IPS-18a (cell line): ENCODE results near the gene DNTT.

Experiments used
- H3K27ac ChIP-seq: one replicate; pipeline ENCODE4 v1.5.1; 2013; ENCODE audit warnings: low read length
- H3K27me3 ChIP-seq: one replicate; pipeline ENCODE4 v1.6.1; 2013; ENCODE audit warnings: mild to moderate bottlenecking, low read length; ENCODE audit not compliant: control insufficient read depth, insufficient read depth
- H3K36me3 ChIP-seq: one replicate; pipeline ENCODE4 v1.6.1; 2013; ENCODE audit warnings: low read depth, low read length; ENCODE audit not compliant: control insufficient read depth
- H3K4me1 ChIP-seq: one replicate; pipeline ENCODE4 v1.6.1; 2013; ENCODE audit warnings: low read depth, low read length; ENCODE audit not compliant: control insufficient read depth
- H3K4me3 ChIP-seq: one replicate; pipeline ENCODE4 v1.5.1; 2013; ENCODE audit warnings: low read length
- H3K9ac ChIP-seq: one replicate; pipeline ENCODE4 v1.6.1; 2013; ENCODE audit warnings: mild to moderate bottlenecking, low read length, moderate library complexity
- H3K9me3 ChIP-seq: one replicate; pipeline ENCODE4 v1.6.1; 2013; ENCODE audit warnings: low read depth, low read length; ENCODE audit not compliant: control insufficient read depth

DNTT gene

DNA sequence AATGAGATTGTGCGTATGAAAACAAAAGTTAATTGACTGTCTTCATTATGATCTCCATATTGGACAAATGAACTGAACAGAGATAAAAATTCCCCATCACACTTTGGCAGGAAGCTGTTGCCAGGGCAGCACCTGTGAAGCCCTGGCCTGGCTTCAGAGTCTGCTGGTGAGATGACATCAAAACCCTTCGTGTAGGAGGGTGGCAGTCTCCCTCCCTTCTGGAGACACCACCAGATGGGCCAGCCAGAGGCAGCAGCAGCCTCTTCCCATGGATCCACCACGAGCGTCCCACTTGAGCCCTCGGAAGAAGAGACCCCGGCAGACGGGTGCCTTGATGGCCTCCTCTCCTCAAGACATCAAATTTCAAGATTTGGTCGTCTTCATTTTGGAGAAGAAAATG is at the start of gene DNTT:
Gene DNTT, plus strand, starts transcription at position 205 of the 400 bp plus-strand sequence. Its CDS starts 64 bp downstream, at position 269.
- Histone ChIP-seq H3K27me3 (no peaks in the 10 kb centered on the region), H3K9ac (no peak within 1 kb of the TSS), H3K27ac (no peak within 1 kb of the TSS), H3K4me1 (peaks cover 19% of the 10 kb centered on the region), H3K4me3 (no peak within 1 kb of the TSS), H3K9me3 (no peaks in the 10 kb centered on the region), H3K36me3 (no peaks in the 10 kb centered on the region)

DNA sequence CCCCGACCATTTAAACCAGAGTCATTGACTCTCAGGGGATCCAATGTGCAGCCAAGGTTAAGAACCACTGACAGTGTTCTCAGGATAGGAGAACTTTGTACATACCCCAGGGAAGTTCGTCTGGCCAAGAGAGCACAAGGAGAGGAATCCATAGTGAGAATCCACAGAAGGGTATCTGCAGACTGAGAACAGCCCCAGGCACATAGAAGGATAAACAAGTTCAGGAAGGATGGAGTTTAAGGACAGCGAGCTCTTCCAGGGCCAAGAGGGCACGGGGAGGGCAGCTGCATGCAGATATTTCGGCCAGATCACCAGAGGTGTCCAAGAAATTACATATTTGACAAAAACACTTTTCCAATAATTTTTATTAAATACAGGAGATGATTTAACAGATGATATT is 49.3 kb upstream of the DNTT start:
- Histone ChIP-seq H3K27me3 (no peaks in the 10 kb centered on the region), H3K9ac (no peak overlapping the region), H3K4me3 (no peak overlapping the region), H3K36me3 (no peaks in the 10 kb centered on the region), H3K9me3 (no peaks in the 10 kb centered on the region), H3K27ac (no peak overlapping the region), H3K4me1 (peaks cover 4% of the 10 kb centered on the region)

DNA sequence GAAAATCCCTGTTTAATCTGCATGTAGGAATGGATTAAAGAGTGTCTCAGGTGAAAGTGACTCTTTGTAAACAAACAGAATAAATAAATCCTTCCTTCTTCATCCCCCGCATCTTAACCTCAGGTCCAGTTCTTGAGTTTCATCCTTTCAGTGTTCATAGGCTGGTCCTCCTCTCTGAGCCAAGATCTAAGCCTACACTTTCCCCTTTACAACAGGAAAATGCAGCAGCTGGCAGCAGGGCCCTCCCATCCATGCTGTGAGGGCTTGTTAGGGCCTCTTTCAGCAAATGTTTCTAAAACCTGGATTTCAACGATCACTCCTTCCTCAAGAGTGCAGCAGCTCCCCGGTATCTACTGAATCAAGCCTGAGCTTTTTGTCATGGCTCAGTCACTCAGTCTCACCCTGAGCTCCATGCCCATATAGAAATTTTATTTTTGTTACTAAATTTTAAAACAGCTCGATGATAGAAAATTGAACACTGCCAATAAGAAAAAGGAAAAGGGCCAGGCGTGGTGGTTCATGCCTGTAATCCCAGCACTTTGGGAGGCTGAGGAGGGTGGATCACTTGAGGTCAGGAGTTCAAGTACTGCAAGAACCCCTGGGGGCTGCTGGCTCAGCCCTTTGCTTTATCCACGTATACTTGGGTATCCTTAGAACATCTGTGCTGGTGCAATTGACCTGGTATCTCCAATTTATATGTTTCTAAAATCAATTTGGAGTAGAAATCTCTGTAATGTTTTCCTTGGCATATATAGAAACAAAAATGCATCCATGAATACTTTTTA is 48.5 kb upstream of the DNTT start:
- H3K9ac ChIP-seq: no peak overlapping the region
- H3K36me3 ChIP-seq: no peaks in the 10 kb centered on the region
- H3K4me3 ChIP-seq: no peak overlapping the region
- H3K9me3 ChIP-seq: no peaks in the 10 kb centered on the region
- no peak overlapping the region for H3K27ac ChIP-seq
- H3K27me3 ChIP-seq: no peaks in the 10 kb centered on the region
- H3K4me1 ChIP-seq: peaks cover 4% of the 10 kb centered on the region

DNA sequence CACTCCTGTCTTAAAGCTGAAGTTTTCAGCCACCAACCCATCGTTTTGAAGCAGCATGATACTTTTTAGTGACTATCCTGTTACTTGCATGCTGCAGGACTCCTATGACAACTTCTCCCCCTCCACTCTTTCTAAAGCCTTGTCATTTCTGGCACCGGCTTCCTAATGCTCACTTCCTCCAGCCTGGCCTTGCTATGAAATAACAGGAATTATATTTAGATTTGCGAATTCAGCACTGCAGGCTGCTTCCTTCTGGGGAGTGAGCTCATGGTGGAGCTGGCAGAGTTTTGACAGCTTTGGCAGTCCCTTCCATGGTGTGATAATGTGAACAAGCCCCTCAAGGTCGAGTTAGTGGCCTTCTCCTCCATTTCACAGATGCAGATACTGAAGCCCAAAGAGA is 46.3 kb upstream of the DNTT start:
- H3K36me3 ChIP-seq: no peaks in the 10 kb centered on the region
- H3K4me3 ChIP-seq: no peak overlapping the region
- H3K27me3 ChIP-seq: no peaks in the 10 kb centered on the region
- no peak overlapping the region for H3K9ac ChIP-seq
- no peaks in the 10 kb centered on the region for H3K9me3 ChIP-seq
- H3K27ac ChIP-seq: no peak overlapping the region
- peaks cover 4% of the 10 kb centered on the region for H3K4me1 ChIP-seq

DNA sequence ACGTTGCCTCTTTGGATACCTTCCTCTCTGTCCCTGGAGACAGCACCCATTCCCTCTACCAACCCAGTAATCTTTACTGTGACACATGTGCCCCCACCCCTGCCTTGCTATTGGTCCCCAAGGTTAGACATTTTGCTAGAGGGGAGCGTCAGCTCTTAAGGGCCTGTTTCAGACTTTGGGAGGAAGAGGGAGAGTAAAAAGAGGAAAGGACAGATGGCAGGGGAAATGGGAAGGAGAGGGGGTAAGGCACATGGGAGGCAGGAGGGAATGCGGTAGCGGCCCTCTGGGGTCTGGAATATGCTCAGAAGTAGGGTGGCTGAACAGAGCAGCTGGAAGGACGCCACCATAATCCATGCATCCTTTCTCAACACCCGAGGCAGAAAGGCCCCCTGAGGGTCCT is 45.1 kb upstream of the DNTT start:
- Histone ChIP-seq H3K4me3 (no peak overlapping the region), H3K9me3 (no peaks in the 10 kb centered on the region), H3K27ac (no peak overlapping the region)

DNA sequence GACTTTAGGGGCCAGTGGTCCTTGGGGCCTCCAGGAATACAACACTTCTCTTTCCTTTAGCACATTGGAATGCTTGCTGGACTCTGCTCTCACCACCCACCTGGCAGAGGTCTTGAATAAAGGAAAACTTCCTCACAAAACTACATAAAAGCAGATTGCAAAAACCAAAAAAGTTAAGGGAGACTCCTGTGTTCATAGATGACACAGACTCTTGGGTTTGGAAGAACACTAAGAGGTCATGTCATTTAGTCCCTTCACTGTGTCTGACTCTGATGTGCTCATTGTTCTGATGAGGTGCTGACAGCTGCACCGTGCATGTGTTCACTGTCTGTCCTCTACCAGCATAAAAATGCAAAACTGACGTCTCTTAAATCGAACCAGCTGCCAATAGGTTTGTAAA is 44.2 kb upstream of the DNTT start:
- Histone ChIP-seq H3K27me3 (no peaks in the 10 kb centered on the region), H3K27ac (no peak overlapping the region), H3K9ac (no peak overlapping the region), H3K4me1 (peaks cover 8% of the 10 kb centered on the region), H3K4me3 (no peak overlapping the region), H3K36me3 (no peaks in the 10 kb centered on the region), H3K9me3 (no peaks in the 10 kb centered on the region)

More for the DNA sequence above, 45.1 kb upstream of the DNTT start:
- Histone ChIP-seq H3K9ac (no peak overlapping the region), H3K4me1 (peaks cover 8% of the 10 kb centered on the region), H3K27me3 (no peaks in the 10 kb centered on the region), H3K36me3 (no peaks in the 10 kb centered on the region)

DNA sequence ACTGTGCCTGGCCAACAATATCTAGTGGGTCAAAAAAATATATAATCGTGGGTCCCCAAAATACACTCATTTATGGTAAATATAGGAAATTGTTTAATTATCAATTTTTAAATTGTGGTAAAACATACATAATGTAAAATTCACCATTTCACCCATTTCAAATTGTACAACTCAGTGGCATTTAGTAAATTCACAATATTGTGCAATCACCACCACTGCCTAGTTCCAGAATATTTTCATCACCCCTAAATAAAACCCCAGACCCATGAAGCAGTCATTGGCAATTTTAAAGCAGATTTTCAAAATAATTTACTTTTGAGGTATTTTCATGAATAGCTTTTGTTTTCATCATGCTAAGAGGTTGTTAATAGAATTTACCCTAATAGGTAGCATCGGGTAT is 43.1 kb upstream of the DNTT start:
- Histone ChIP-seq H3K36me3 (no peaks in the 10 kb centered on the region), H3K4me1 (peaks cover 4% of the 10 kb centered on the region), H3K27ac (no peak overlapping the region)

DNA sequence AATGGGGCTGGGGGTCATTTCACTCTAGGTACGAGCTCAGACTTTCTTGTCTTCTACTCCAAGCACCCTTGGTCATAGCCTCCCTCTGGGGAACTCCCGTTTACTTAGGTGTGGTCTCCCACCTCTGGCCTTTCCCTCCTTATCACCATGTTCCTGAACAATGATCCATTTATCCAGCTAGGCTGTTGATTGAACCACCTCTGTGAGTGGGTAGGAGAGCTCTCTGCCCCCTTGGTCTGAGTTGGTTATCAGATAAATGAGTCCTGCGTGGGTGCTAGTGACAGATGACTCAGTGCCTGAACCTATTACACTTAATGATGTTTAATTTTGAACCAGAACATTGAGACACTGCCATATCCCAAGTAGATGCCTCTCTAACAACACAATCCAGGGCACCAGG is 42.3 kb upstream of the DNTT start:
- Histone ChIP-seq H3K4me3 (no peak overlapping the region), H3K9ac (no peak overlapping the region), H3K9me3 (no peaks in the 10 kb centered on the region), H3K27me3 (no peaks in the 10 kb centered on the region), H3K27ac (no peak overlapping the region), H3K4me1 (peaks cover 4% of the 10 kb centered on the region), H3K36me3 (no peaks in the 10 kb centered on the region)

More for the DNA sequence above, 43.1 kb upstream of the DNTT start:
- Histone ChIP-seq H3K9ac (no peak overlapping the region), H3K27me3 (no peaks in the 10 kb centered on the region), H3K9me3 (no peaks in the 10 kb centered on the region), H3K4me3 (no peak overlapping the region)

DNA sequence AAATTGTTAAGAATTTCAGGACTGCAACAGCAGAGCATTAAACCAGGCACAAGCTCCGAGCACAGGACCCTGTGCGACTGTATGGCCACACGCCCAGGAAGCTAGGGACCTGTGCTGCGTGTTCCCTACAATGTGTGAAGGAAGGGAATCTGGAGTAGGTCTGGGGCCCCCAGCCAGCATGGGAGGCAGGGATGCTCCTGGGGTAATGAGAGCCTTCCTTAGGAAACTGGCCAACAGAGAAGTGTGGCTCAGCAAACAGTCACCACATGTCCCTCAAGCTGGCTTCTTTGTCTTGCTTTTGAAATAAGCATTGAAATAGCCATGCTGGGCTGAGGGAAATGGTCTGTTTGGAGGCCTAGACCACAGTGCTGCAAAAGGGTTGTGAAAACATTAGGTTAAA is 41.1 kb upstream of the DNTT start:
- Histone ChIP-seq H3K27me3 (no peaks in the 10 kb centered on the region), H3K9ac (no peak overlapping the region), H3K4me1 (peaks cover 4% of the 10 kb centered on the region), H3K4me3 (no peak overlapping the region), H3K9me3 (no peaks in the 10 kb centered on the region), H3K27ac (no peak overlapping the region), H3K36me3 (no peaks in the 10 kb centered on the region)

DNA sequence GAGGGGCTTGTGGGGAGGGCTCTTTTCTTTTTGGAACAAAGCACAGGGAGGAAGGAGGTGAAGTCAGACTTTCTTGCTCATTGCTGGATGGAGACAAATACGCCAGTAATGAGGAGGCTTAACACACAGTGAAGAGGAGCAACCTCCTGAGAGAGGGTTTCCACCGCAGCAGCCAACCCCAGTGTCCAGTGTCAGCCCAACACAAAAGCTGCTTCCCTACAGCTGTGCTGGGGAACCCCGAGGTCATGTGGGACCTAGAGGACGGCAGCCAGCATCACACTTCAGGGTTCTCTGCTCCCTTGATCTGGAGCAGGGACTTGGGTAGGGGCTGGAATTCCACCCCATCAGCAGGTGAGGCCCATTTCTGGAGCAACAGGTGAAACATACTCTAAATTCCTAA is 40.6 kb upstream of the DNTT start:
- Histone ChIP-seq H3K36me3 (no peaks in the 10 kb centered on the region), H3K9me3 (no peaks in the 10 kb centered on the region), H3K4me3 (no peak overlapping the region), H3K4me1 (peaks cover 4% of the 10 kb centered on the region), H3K27me3 (no peaks in the 10 kb centered on the region), H3K27ac (no peak overlapping the region), H3K9ac (no peak overlapping the region)

DNA sequence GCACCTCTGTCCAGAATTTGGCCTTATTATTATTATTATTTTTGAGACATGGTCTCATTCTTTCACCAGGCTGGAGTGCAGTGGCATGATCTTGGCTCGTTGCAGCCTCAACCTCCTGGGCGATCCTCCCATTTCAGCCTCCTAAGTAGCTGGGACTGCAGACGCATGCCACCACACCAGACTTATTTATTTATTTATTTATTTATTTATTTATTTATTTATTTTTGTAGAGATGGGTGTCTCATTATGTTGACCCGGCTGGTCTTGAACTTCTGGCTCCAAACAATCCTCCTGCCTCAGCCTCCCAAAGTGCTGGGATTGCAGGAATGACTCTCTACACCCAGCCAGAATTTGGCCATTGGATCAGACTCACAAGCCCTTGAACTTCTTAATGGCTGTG is 39.3 kb upstream of the DNTT start:
- H3K27ac ChIP-seq: no peak overlapping the region

DNA sequence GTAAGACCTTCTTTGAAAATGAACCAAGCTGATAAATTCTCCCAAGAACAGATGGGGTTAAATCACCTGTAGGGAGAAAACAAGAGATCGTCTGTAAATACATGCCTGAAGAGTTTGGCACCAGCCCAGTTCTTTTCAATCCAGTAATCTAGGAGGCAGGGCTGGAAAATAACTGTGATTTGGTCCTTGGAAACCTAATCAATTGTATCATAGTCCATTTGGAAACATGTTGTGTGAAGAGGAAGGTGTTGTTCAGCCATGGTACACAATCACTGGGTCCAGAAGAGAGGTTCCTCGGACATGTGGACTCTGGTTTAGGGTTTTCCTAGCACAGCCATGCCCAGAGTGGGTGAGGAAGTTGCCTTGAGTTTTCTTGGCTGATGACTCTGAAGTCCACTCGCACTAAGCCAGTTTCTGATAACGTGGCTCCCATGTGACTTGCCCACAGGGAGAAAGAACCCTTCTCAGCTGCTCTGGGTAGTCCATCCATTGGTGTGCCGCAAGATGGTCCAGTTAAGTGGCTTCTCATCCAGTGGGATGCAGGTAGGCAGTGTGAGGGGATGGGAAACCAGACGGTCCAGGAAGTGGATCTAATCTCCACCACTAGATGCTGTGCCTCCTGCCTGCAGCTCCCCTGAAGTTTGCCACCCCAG is 38.0 kb upstream of the DNTT start:
- no peaks in the 10 kb centered on the region for H3K36me3 ChIP-seq
- H3K9ac ChIP-seq: no peak overlapping the region
- no peaks in the 10 kb centered on the region for H3K9me3 ChIP-seq
- H3K4me1 ChIP-seq: peaks cover 4% of the 10 kb centered on the region
- no peak overlapping the region for H3K27ac ChIP-seq
- H3K4me3 ChIP-seq: no peak overlapping the region
- no peaks in the 10 kb centered on the region for H3K27me3 ChIP-seq

More for the DNA sequence above, 39.3 kb upstream of the DNTT start:
- no peaks in the 10 kb centered on the region for H3K36me3 ChIP-seq
- H3K9ac ChIP-seq: no peak overlapping the region
- H3K4me1 ChIP-seq: peaks cover 4% of the 10 kb centered on the region
- no peaks in the 10 kb centered on the region for H3K27me3 ChIP-seq
- no peak overlapping the region for H3K4me3 ChIP-seq
- H3K9me3 ChIP-seq: no peaks in the 10 kb centered on the region
